OCI-LY1 (cell line): ENCODE measurements around the gene PARP3.

ENCODE experiments used
- H2AFZ ChIP-seq: fragments of 200-600 bp; sonication (generic), shearing (Covaris generic); 2 replicates; pipeline ENCODE4 v1.6.0; 2014; ENCODE audit warnings: antibody characterized with exemption, mild to moderate bottlenecking, low read length
- H3F3A ChIP-seq: fragments of 200-600 bp; sonication (generic), shearing (Covaris generic); 2 replicates; pipeline ENCODE4 v1.6.0; 2014; ENCODE audit warnings: mild to moderate bottlenecking, antibody characterized with exemption, low read length, moderate library complexity; ENCODE audit not compliant: insufficient read depth
- H3K27ac ChIP-seq: fragments of 200-600 bp; sonication (generic); 2 replicates; pipeline ENCODE4 v1.5.1; 2014; ENCODE audit warnings: low read length, mixed run types, mild to moderate bottlenecking, low read depth; ENCODE audit not compliant: poor library complexity, severe bottlenecking
- H3K27me3 ChIP-seq: fragments of 200-600 bp; sonication (generic); 2 replicates; pipeline ENCODE4 v1.6.0; 2014; ENCODE audit warnings: antibody characterized with exemption, mild to moderate bottlenecking, low read length, moderate library complexity; ENCODE audit not compliant: insufficient read depth
- H3K36me3 ChIP-seq: fragments of 200-600 bp; sonication (generic); 2 replicates; pipeline ENCODE4 v1.6.1; 2014; ENCODE audit warnings: mild to moderate bottlenecking, antibody characterized with exemption, low read length, moderate library complexity, mixed read lengths; ENCODE audit not compliant: insufficient read depth
- H3K4me1 ChIP-seq: fragments of 200-600 bp; sonication (generic); 2 replicates; pipeline ENCODE4 v1.5.1; 2014; ENCODE audit warnings: mild to moderate bottlenecking, low read length, moderate library complexity; ENCODE audit not compliant: insufficient read depth, severe bottlenecking
- H3K4me2 ChIP-seq: fragments of 200-600 bp; sonication (generic), shearing (Covaris generic); 2 replicates; pipeline ENCODE4 v1.6.1; 2014; ENCODE audit warnings: low read length
- H3K4me3 ChIP-seq: fragments of 200-600 bp; sonication (generic); 2 replicates; pipeline ENCODE4 v1.5.1; 2014; ENCODE audit warnings: low read length, low read depth, mild to moderate bottlenecking, mixed read lengths; ENCODE audit not compliant: poor library complexity, severe bottlenecking
- H3K79me2 ChIP-seq: fragments of 200-600 bp; shearing (Covaris generic); 2 replicates; pipeline ENCODE4 v1.6.1; 2016; ENCODE audit warnings: mixed run types, low read length, mixed read lengths; ENCODE audit not compliant: insufficient read depth
- H3K9ac ChIP-seq: fragments of 200-600 bp; sonication (generic), shearing (Covaris generic); 2 replicates; pipeline ENCODE4 v1.6.1; 2014; ENCODE audit warnings: mild to moderate bottlenecking, low read length, mixed read lengths
- H3K9me2 ChIP-seq: fragments of 200-600 bp; sonication (generic), shearing (Covaris generic); 2 replicates; pipeline ENCODE4 v1.6.1; 2014; ENCODE audit warnings: low read depth, mild to moderate bottlenecking, low read length, mixed read lengths
- H3K9me3 ChIP-seq: fragments of 200-600 bp; shearing (Covaris generic); 2 replicates; pipeline ENCODE4 v1.6.1; 2014; ENCODE audit warnings: low read length, mixed read lengths
- H4K20me1 ChIP-seq: fragments of 200-600 bp; sonication (generic), shearing (Covaris generic); 2 replicates; pipeline ENCODE4 v1.6.0; 2016; ENCODE audit warnings: mild to moderate bottlenecking, low read length; ENCODE audit not compliant: insufficient read depth
- CTCF ChIP-seq: fragments of 200-600 bp; sonication (generic), shearing (Covaris generic); IDR thresholded peaks from 2 replicates; pipeline ENCODE4 v1.5.1; 2017; ENCODE audit warnings: mild to moderate bottlenecking, antibody characterized with exemption, low read length, moderate library complexity, mixed read lengths
- EZH2 ChIP-seq: fragments of 200-600 bp; sonication (generic), shearing (Covaris generic); IDR thresholded peaks from 2 replicates; pipeline ENCODE4 v1.8.0; 2017; ENCODE audit warnings: borderline replicate concordance, mixed run types, mild to moderate bottlenecking, antibody characterized with exemption, low read length, moderate library complexity, mixed read lengths

The PARP3 gene

GRCh38 chr3:51959651-51960050, 17.5 kb downstream of the PARP3 start:
- Histone ChIP-seq H3K27ac (no peak overlapping the region), H3K4me2 (no peak overlapping the region), H3F3A (no peaks in the 10 kb centered on the region), H3K4me3 (no peak overlapping the region), H4K20me1 (no peaks in the 10 kb centered on the region), H3K9ac (no peak overlapping the region), H3K27me3 (0 out of 2 replicates have a peak, but pooled peaks cover 3% of the 10 kb centered on the region), H3K36me3 (no peaks in the 10 kb centered on the region), H2AFZ (no peak overlapping the region), H3K4me1 (peaks cover 9% of the 10 kb centered on the region), H3K9me3 (no peaks in the 10 kb centered on the region), H3K79me2 (no peaks in the 10 kb centered on the region), H3K9me2 (no peaks in the 10 kb centered on the region)
- TF ChIP-seq CTCF: no peak
- no peak for TF ChIP-seq EZH2

GRCh38 chr3:51960386-51960785, 18.2 kb downstream of the PARP3 start:
- Histone ChIP-seq H3K9ac (no peak overlapping the region), H3K79me2 (no peaks in the 10 kb centered on the region), H3K36me3 (no peaks in the 10 kb centered on the region), H3K27ac (no peak overlapping the region), H3K4me2 (no peak overlapping the region), H3K9me3 (no peaks in the 10 kb centered on the region), H3K9me2 (no peaks in the 10 kb centered on the region), H3F3A (no peaks in the 10 kb centered on the region), H3K4me1 (peaks cover 9% of the 10 kb centered on the region), H3K27me3 (0 out of 2 replicates have a peak, but pooled peaks cover 3% of the 10 kb centered on the region), H3K4me3 (no peak overlapping the region), H2AFZ (no peak overlapping the region), H4K20me1 (no peaks in the 10 kb centered on the region)
- TF ChIP-seq CTCF (no peak), EZH2 (no peak)

- peaks cover 9% of the 10 kb centered on the region for H3K4me1 ChIP-seq
- H3K36me3 ChIP-seq: no peaks in the 10 kb centered on the region
- H3K79me2 ChIP-seq: no peaks in the 10 kb centered on the region
- no peak overlapping the region for H3K4me2 ChIP-seq
- no peak overlapping the region for H3K4me3 ChIP-seq
- H3F3A ChIP-seq: no peaks in the 10 kb centered on the region
- H3K9me2 ChIP-seq: no peaks in the 10 kb centered on the region
- H3K27ac ChIP-seq: no peak overlapping the region
- no peak for TF ChIP-seq CTCF
- no peak for TF ChIP-seq EZH2
- H2AFZ ChIP-seq: no peak overlapping the region
- 0 out of 2 replicates have a peak, but pooled peaks cover 3% of the 10 kb centered on the region for H3K27me3 ChIP-seq
- no peaks in the 10 kb centered on the region for H3K9me3 ChIP-seq
- no peak overlapping the region for H3K9ac ChIP-seq
- H4K20me1 ChIP-seq: no peaks in the 10 kb centered on the region
These were observed 18.8 kb downstream of the PARP3 start for GRCh38 chr3:51961011-51961410.
